ENCODE data around the gene ERBB2.

- no peak for TF ChIP-seq CTCF (IDR thresholded peaks at IDR 0.05)
- peak in 2 of 4 donors; percentile 37 to 65 for TF ChIP-seq POLR2A (IDR thresholded peaks at IDR 0.05)
Observed at GRCh38 chr17:39687546-39688474, 12.1 kb upstream of the ERBB2 start, which contains the start of gene PGAP3.
